H1 (cell line): ENCODE data around the gene DEFB110. TPM values are rescaled to one million over a fixed set of nuclear protein-coding genes. Genes with fewer than 3 reads are reported as not detected.
A peak's percentile ranks its signal among the peaks of the same experiment; 100 is the strongest.

ENCODE experiments used
- CTCF ChIA-PET: fragments of 300-600 bp; sonication (Branson Sonifier 250); formaldehyde crosslinking; loops from one replicate; lab custom pipeline; 2021; ENCODE audit not compliant: partially characterized antibody; lab: Charles Lee
- POLR2A ChIA-PET: fragments of 300-600 bp; sonication (Branson Sonifier 250); formaldehyde crosslinking; loops from one replicate; lab custom pipeline; 2021; ENCODE audit warnings: inconsistent platforms; ENCODE audit not compliant: partially characterized antibody; lab: Charles Lee
- DNase-seq, 2 experiments: peaks; one replicate each; pipeline versions ENCODE4 v3.0.0 to v3.0.0-alpha.2; 2010 to 2022; ENCODE audit warnings: low spot score in 2 of 2, low read depth in 1 of 2, mixed read lengths in 1 of 2
- FAIRE-seq: peaks from 2 replicates; lab custom pipeline; 2011; peaks lifted over from hg19 to GRCh38; lab: Jason Lieb, UNC
- H2AFZ ChIP-seq: 2 replicates; pipeline ENCODE4 v1.8.1; 2012; ENCODE audit warnings: low read length, inconsistent platforms
- H2AK5ac ChIP-seq: 2 replicates; pipeline ENCODE4 v1.6.1; 2013; ENCODE audit warnings: low read depth, low read length
- H2BK120ac ChIP-seq: replicated peaks from 2 replicates; pipeline ENCODE3; 2013; ENCODE audit warnings: low read depth, low read length, inconsistent platforms
- H2BK12ac ChIP-seq: 2 replicates; pipeline ENCODE4 v1.6.1; 2013; ENCODE audit warnings: low read depth, low read length
- H2BK15ac ChIP-seq: 2 replicates; pipeline ENCODE4 v1.6.1; 2013; ENCODE audit warnings: low read length
- H2BK20ac ChIP-seq: 2 replicates; pipeline ENCODE4 v1.6.1; 2013; ENCODE audit warnings: low read length
- H2BK5ac ChIP-seq: 2 replicates; pipeline ENCODE4 v1.6.1; 2013; ENCODE audit warnings: low read depth, low read length
- H3K14ac ChIP-seq: 2 replicates; pipeline ENCODE4 v1.6.1; 2013; ENCODE audit warnings: inconsistent platforms; ENCODE audit not compliant: insufficient read length
- H3K18ac ChIP-seq: 2 replicates; pipeline ENCODE4 v1.6.1; 2013; ENCODE audit warnings: low read length; ENCODE audit errors: extremely low read depth
- H3K23ac ChIP-seq: 2 replicates; pipeline ENCODE4 v1.6.1; 2013; ENCODE audit warnings: inconsistent platforms; ENCODE audit not compliant: insufficient read length
- H3K23me2 ChIP-seq: 2 replicates; pipeline ENCODE4 v1.6.1; 2013; ENCODE audit warnings: low read depth, low read length
- H3K27ac ChIP-seq: 2 replicates; pipeline ENCODE4 v1.6.1; 2011; ENCODE audit warnings: low read depth, low read length, inconsistent platforms
- H3K27me3 ChIP-seq, 4 experiments: replicated peaks in 1 of 4; 1 replicate in 1 of 4; 2 replicates in 3 of 4; pipeline versions ENCODE4 v1.6.1 to v1.8.1; 2011 to 2013; ENCODE audit warnings: low read length in 3 of 4, mild to moderate bottlenecking in 3 of 4, inconsistent platforms in 2 of 4, mixed read lengths in 2 of 4, moderate library complexity in 1 of 4; ENCODE audit not compliant: control insufficient read depth in 3 of 4, insufficient read depth in 3 of 4; ENCODE audit errors: extremely low read depth in 1 of 4
- H3K36me3 ChIP-seq, 4 experiments: 2 replicates each; pipeline versions ENCODE4 v1.6.1 to v1.8.1; 2011 to 2013; ENCODE audit warnings: mild to moderate bottlenecking in 4 of 4, low read length in 3 of 4, moderate library complexity in 2 of 4, control low read depth in 1 of 4, inconsistent platforms in 1 of 4; ENCODE audit not compliant: insufficient read depth in 4 of 4, control insufficient read depth in 2 of 4
- H3K4ac ChIP-seq: replicated peaks from 2 replicates; pipeline ENCODE3; 2013; ENCODE audit warnings: low read length, low read depth, mixed read lengths, inconsistent platforms; ENCODE audit not compliant: insufficient read length
- H3K4me1 ChIP-seq, 4 experiments: replicated peaks in 1 of 4; 1 replicate in 1 of 4; 2 replicates in 3 of 4; pipeline versions ENCODE4 v1.6.1 to v1.8.1; 2011 to 2013; ENCODE audit warnings: low read length in 3 of 4, inconsistent platforms in 2 of 4, mixed read lengths in 1 of 4; ENCODE audit not compliant: insufficient read depth in 4 of 4, control insufficient read depth in 3 of 4
- H3K4me2 ChIP-seq, 2 experiments: 2 replicates each; pipeline versions ENCODE4 v1.6.1 to v1.8.1; 2011 to 2013; ENCODE audit warnings: low read depth in 2 of 2, low read length in 2 of 2, control low read depth in 1 of 2, inconsistent platforms in 1 of 2, mild to moderate bottlenecking in 1 of 2; ENCODE audit not compliant: insufficient read depth in 1 of 2
- H3K4me3 ChIP-seq, 4 experiments: fragments of 200-600, 300-600 bp in 1 of 4; sonication (generic), shearing (Covaris generic), sonication (Bioruptor Twin) in 1 of 4; 2 replicates each; pipeline versions ENCODE4 v1.5.1 to v1.8.1; 2011 to 2016; ENCODE audit warnings: low read length in 4 of 4, low read depth in 3 of 4, control low read depth in 2 of 4, inconsistent platforms in 2 of 4, mild to moderate bottlenecking in 2 of 4, mixed read lengths in 1 of 4, moderate library complexity in 1 of 4; ENCODE audit not compliant: insufficient read depth in 2 of 4; ENCODE audit errors: extremely low read depth in 1 of 4
- H3K56ac ChIP-seq: replicated peaks from 2 replicates; pipeline ENCODE3; 2013; ENCODE audit warnings: low read depth, mild to moderate bottlenecking, mixed read lengths, low read length, inconsistent platforms; ENCODE audit not compliant: insufficient read length
- H3K79me1 ChIP-seq: 2 replicates; pipeline ENCODE4 v1.6.1; 2013; ENCODE audit warnings: low read depth, low read length, control low read depth
- H3K79me2 ChIP-seq, 2 experiments: 2 replicates each; pipeline versions ENCODE4 v1.6.1 to v1.8.1; 2012 to 2013; ENCODE audit warnings: low read length in 2 of 2, mild to moderate bottlenecking in 2 of 2, inconsistent platforms in 1 of 2; ENCODE audit not compliant: insufficient read depth in 2 of 2, control insufficient read depth in 1 of 2
- H3K9ac ChIP-seq, 4 experiments: replicated peaks in 1 of 4; 1 replicate in 1 of 4; 2 replicates in 3 of 4; pipeline versions ENCODE4 v1.6.1 to v1.8.1; 2011 to 2013; ENCODE audit warnings: low read depth in 3 of 4, low read length in 3 of 4, control low read depth in 2 of 4, mild to moderate bottlenecking in 2 of 4, moderate library complexity in 2 of 4, inconsistent platforms in 1 of 4; ENCODE audit errors: extremely low read depth in 1 of 4
- H3K9me3 ChIP-seq, 2 experiments: 2 replicates each; pipeline versions ENCODE4 v1.6.1 to v1.8.1; 2012 to 2013; ENCODE audit warnings: mild to moderate bottlenecking in 2 of 2, moderate library complexity in 2 of 2, control low read depth in 1 of 2, inconsistent platforms in 1 of 2, low read depth in 1 of 2, low read length in 1 of 2, mixed read lengths in 1 of 2; ENCODE audit not compliant: insufficient read depth in 2 of 2
- H4K20me1 ChIP-seq, 2 experiments: replicated peaks in 1 of 2; 2 replicates each; pipeline versions ENCODE3 to v1.8.1; 2011 to 2013; ENCODE audit warnings: inconsistent platforms in 2 of 2, low read length in 2 of 2, mild to moderate bottlenecking in 1 of 2; ENCODE audit not compliant: insufficient read depth in 2 of 2, control insufficient read depth in 1 of 2
- H4K5ac ChIP-seq: 2 replicates; pipeline ENCODE4 v1.6.1; 2013; ENCODE audit warnings: low read length, low read depth, mixed read lengths, inconsistent platforms; ENCODE audit not compliant: insufficient read length
- H4K8ac ChIP-seq: 2 replicates; pipeline ENCODE4 v1.8.0; 2013; ENCODE audit warnings: mild to moderate bottlenecking, moderate library complexity, low read length, inconsistent platforms; ENCODE audit not compliant: insufficient read depth; ENCODE audit errors: extremely low read depth
- H4K91ac ChIP-seq: replicated peaks from 2 replicates; pipeline ENCODE3; 2013; ENCODE audit warnings: low read length, mixed read lengths, inconsistent platforms; ENCODE audit not compliant: insufficient read length
- ASH2L ChIP-seq: fragments of 200-600, 300-600 bp; sonication (generic); IDR thresholded peaks from one replicate; pipeline ENCODE4 v1.7.1; 2017; ENCODE audit warnings: low read length
- ATF3 ChIP-seq: IDR thresholded peaks from 2 replicates; pipeline ENCODE4 v1.6.1; 2011; ENCODE audit warnings: low read depth, mild to moderate bottlenecking, low read length; ENCODE audit not compliant: insufficient read depth
- CTCF ChIP-seq, 3 experiments: IDR thresholded peaks; 1 replicate in 2 of 3; 2 replicates in 1 of 3; pipeline versions ENCODE4 v1.5.1 to v1.6.1; 2011; ENCODE audit warnings: low read length in 3 of 3, mild to moderate bottlenecking in 3 of 3, inconsistent platforms in 2 of 3, low read depth in 1 of 3, moderate library complexity in 1 of 3; ENCODE audit not compliant: insufficient read depth in 1 of 3; ENCODE audit errors: control extremely low read depth in 1 of 3
- RAD21 ChIP-seq, 2 experiments: IDR thresholded peaks in 1 of 2; conservative IDR thresholded peaks in 1 of 2; 2 replicates each; pipeline ENCODE4 v1.6.1; 2011; ENCODE audit warnings: low read depth in 2 of 2, low read length in 2 of 2, improper control_type of control experiment in 1 of 2, inconsistent platforms in 1 of 2, mild to moderate bottlenecking in 1 of 2, moderate library complexity in 1 of 2
- WGBS, 2 experiments: shearing (Covaris generic) in 1 of 2; methylation state at CpG; one replicate each; pipeline versions ENCODE4 v1.1.6 to v1.1.7; 2013 to 2015; ENCODE audit warnings: low lambda C conversion rate in 2 of 2, mixed read lengths in 2 of 2, inconsistent platforms in 1 of 2, low coverage in 1 of 2, missing lambda C conversion rate in 1 of 2; ENCODE audit not compliant: insufficient replicate concordance in 2 of 2, insufficient coverage in 1 of 2, insufficient read length in 1 of 2; ENCODE audit errors: extremely low coverage in 1 of 2, missing lambda C conversion rate in 1 of 2; 5-methylcytosine and 5-hydroxymethylcytosine counted together
- polyA plus RNA-seq, 7 experiments: library from polyadenylated mRNA; depleted of rRNA in 3 of 7; stranded (reverse) in 5 of 7; unstranded in 2 of 7; fragments of >200 nt in 5 of 7; fragments of 200-250 nt in 2 of 7; gene quantifications; 1 replicate in 5 of 7; 2 replicates in 1 of 7; 4 replicates in 1 of 7; pipeline versions ENCODE4 v1.2.1 to v1.2.3, GENCODE V29; 2011 to 2013; ENCODE audit warnings: missing spikeins in 2 of 7, mixed read lengths in 2 of 7
- total RNA-seq: library from RNA; stranded (reverse); fragmentation: NEBNext Ultra II Directional; extraction: Animal tissue kit (Norgen Biotek cat#: 25700); gene quantifications from 2 replicates; pipeline ENCODE4 v1.2.1, GENCODE V29; 2021

The DEFB110 gene
- total and polyA plus RNA-seq, 2 of the 8 experiments (the other 6 are each of a cell fraction or from before 2014, with no cell fraction given), result not detected

- no peak overlapping the region for H3K27ac ChIP-seq
- no peak for FAIRE-seq
- 3% methylated on average over 2 of the region's 2 CpGs; no CpG with 5 or more reads in 1 of the 2 experiments for WGBS, 2 experiments
- no peak overlapping the region for H2BK120ac ChIP-seq
- H4K91ac ChIP-seq, result no peak overlapping the region
- TF ChIP-seq ATF3 (no peak), RAD21 (IDR thresholded peaks at IDR 0.05 in 1 of 2, conservative IDR thresholded peaks at IDR 0.05 in 1 of 2; ENCODE audit: low read depth in 2 of 2, low read length in 2 of 2) (peak; percentile 33 to 47), ASH2L (no peak), CTCF (IDR thresholded peaks at IDR 0.05; ENCODE audit: control extremely low read depth in 1 of 3, insufficient read depth in 1 of 3, low read depth in 1 of 3, low read length in 3 of 3) (peak in 2 of 3 experiments; percentile 43 to 61; a peak in 3 of 4 replicates)
- no peak overlapping the region for H2BK15ac ChIP-seq
- DNase-seq, result no peak
- H3K79me1 ChIP-seq, result no peaks in the 10 kb centered on the region
- H3K4me1 ChIP-seq, result no peaks in the 10 kb centered on the region
- no peak overlapping the region for H3K4me2 ChIP-seq
- H3K9me3 ChIP-seq, result no peaks in the 10 kb centered on the region
- no peak overlapping the region for H3K9ac ChIP-seq
- H3K4ac ChIP-seq, result no peak overlapping the region
- no peak overlapping the region for H3K18ac ChIP-seq
- H3K23ac ChIP-seq, result no peak overlapping the region
- no peak overlapping the region for H2AFZ ChIP-seq
- H3K56ac ChIP-seq, result no peak overlapping the region
- no peak overlapping the region for H2BK5ac ChIP-seq
- no peak overlapping the region for H3K4me3 ChIP-seq
- no peaks in the 10 kb centered on the region for H3K23me2 ChIP-seq
- H2BK12ac ChIP-seq, result no peak overlapping the region
- H3K27me3 ChIP-seq, result no peaks in the 10 kb centered on the region
- no peaks in the 10 kb centered on the region for H4K20me1 ChIP-seq
- no peak overlapping the region for H2BK20ac ChIP-seq
- no peak overlapping the region for H3K14ac ChIP-seq
- H4K8ac ChIP-seq, result no peak overlapping the region
- H3K36me3 ChIP-seq, result no peaks in the 10 kb centered on the region; a peak in 1 of 8 replicates
- ChIA-PET CTCF (interaction anchor here (0.8 to 2.2 kb wide), 17 partner anchors 9 to 455 kb away, joined by 3 to 8 read pairs (median 4); no protein-coding TSS in a partner anchor), POLR2A (no interaction called here)
- no peak overlapping the region for H2AK5ac ChIP-seq
- H4K5ac ChIP-seq, result no peak overlapping the region
- no peaks in the 10 kb centered on the region for H3K79me2 ChIP-seq
Measured at GRCh38 chr6:50062051-50062450, 40.3 kb upstream of the DEFB110 start.
